DOHH2 (cell line): ENCODE results near the gene CREB1.

Source experiments
- CTCF ChIP-seq: fragments of 200-600 bp; sonication (generic); IDR thresholded peaks from one replicate; pipeline ENCODE4 v1.5.1; 2014; ENCODE audit warnings: antibody characterized with exemption, mild to moderate bottlenecking, low read depth, low read length; ENCODE audit not compliant: poor library complexity, severe bottlenecking
- EZH2phosphoT487 ChIP-seq: fragments of 200-600 bp; sonication (generic); IDR thresholded peaks from 2 replicates; pipeline ENCODE4 v1.6.1; 2017; ENCODE audit warnings: borderline replicate concordance, mild to moderate bottlenecking, antibody characterized with exemption, low read length, moderate library complexity, mixed read lengths

DNA sequence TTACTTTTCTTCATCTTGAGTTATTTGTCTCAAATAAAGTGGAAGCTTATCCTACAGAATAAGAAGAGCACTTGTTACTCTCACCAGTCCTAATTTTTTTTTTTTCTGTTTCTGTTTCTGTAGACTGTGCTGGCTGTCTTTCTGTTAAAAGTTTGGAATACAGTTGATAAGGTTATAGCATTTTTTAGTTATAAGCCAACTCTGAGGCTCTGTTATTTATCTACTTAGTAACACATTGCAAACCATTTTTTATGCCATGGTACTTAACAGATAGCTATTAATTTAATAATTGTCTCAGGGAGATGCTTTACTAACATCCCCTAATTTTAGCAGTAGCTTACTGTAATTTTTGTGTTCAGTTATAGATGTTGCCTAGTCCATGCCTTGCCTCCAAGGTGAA is 37.9 kb downstream of the CREB1 start:
- TF ChIP-seq CTCF, result no peak
- TF ChIP-seq EZH2phosphoT487, result no peak
